Naive B cell (primary cell): ENCODE measurements around the gene PDIK1L. TPM values are rescaled to one million over a fixed set of nuclear protein-coding genes. Genes with fewer than 3 reads are reported as not detected.

ENCODE experiments used
- ATAC-seq, 2 donors: fragments of 150-1000 bp; cut with Tn5 transposase; 2 replicates each; pipeline ENCODE4 v1.10.0; 2021; ENCODE audit warnings: low read depth in 2 of 2, mild to moderate bottlenecking in 2 of 2, moderate library complexity in 2 of 2
- DNase-seq: peaks from one replicate; pipeline ENCODE4 v3.0.0; 2022
- H3K27ac Mint-ChIP-seq, 6 donors: one replicate each; pipeline ENCODE4 v1.8.0; 2020 to 2022; ENCODE audit warnings: mild to moderate bottlenecking in 6 of 6, mixed read lengths in 6 of 6, moderate library complexity in 5 of 6, inconsistent platforms in 2 of 6
- H3K27me3 Mint-ChIP-seq, 3 donors: one replicate each; pipeline ENCODE4 v1.8.0; 2021 to 2022; ENCODE audit warnings: mixed read lengths in 3 of 3, mild to moderate bottlenecking in 1 of 3
- H3K36me3 Mint-ChIP-seq, 2 donors: one replicate each; pipeline ENCODE4 v1.8.0; 2020 to 2022; ENCODE audit warnings: mixed read lengths in 2 of 2, inconsistent platforms in 1 of 2, mild to moderate bottlenecking in 1 of 2
- H3K4me1 Mint-ChIP-seq, 3 donors: one replicate each; pipeline ENCODE4 v1.8.0; 2020 to 2022; ENCODE audit warnings: mixed read lengths in 3 of 3, inconsistent platforms in 1 of 3, mild to moderate bottlenecking in 1 of 3, moderate library complexity in 1 of 3
- H3K4me3 Mint-ChIP-seq, 8 donors: one replicate each; pipeline ENCODE4 v1.8.0; 2020 to 2022; ENCODE audit warnings: mild to moderate bottlenecking in 8 of 8, mixed read lengths in 8 of 8, moderate library complexity in 8 of 8, inconsistent platforms in 2 of 8
- H3K9me3 Mint-ChIP-seq, 7 donors: one replicate each; pipeline ENCODE4 v1.8.0; 2020 to 2022; ENCODE audit warnings: mixed read lengths in 7 of 7, mild to moderate bottlenecking in 5 of 7, inconsistent platforms in 2 of 7, moderate library complexity in 1 of 7
- polyA plus RNA-seq, 6 donors: library from polyadenylated mRNA; unstranded; fragments of 300-500 nt; fragmentation: Illumina TruSeq; gene quantifications; one replicate each; pipeline ENCODE4 v1.2.3, GENCODE V29; 2021; ENCODE audit warnings: low read depth in 6 of 6

PDIK1L gene
- 1 to 10 TPM; 3.2 to 6.0 (median 4.9) TPM for polyA plus RNA-seq

- Mint-ChIP-seq H3K9me3 (no peaks in the 10 kb centered on the region), H3K36me3 (peaks cover 0 to 7% of the 10 kb centered on the region in 2 donors), H3K27me3 (no peaks in the 10 kb centered on the region), H3K27ac (peak within 1 kb of the TSS; percentile 84 to 96 (median 92)), H3K4me3 (peak within 1 kb of the TSS; percentile 84 to 96 (median 94)), H3K4me1 (peaks cover 12 to 18% (median 12%) of the 10 kb centered on the region in 3 donors)
- peak; percentile 82 to 85 for ATAC-seq
- DNase-seq: peak; percentile 89
These were observed at the start of gene PDIK1L for GRCh38 chr1:26111530-26112406. Gene PDIK1L (plus strand): TSS chr1:26111824. CDS start chr1:26114309, 2,485 bp downstream.

GRCh38 chr1:26064553-26064952, 47.1 kb upstream of the PDIK1L start:
- H3K27me3 Mint-ChIP-seq: peaks cover 29 to 57% (median 53%) of the 10 kb centered on the region in 3 donors
- no peaks in the 10 kb centered on the region for H3K4me1 Mint-ChIP-seq
- H3K27ac Mint-ChIP-seq: no peak overlapping the region
- H3K36me3 Mint-ChIP-seq: no peaks in the 10 kb centered on the region
- no peaks in the 10 kb centered on the region for H3K9me3 Mint-ChIP-seq
- DNase-seq: no peak
- ATAC-seq: no peak
- H3K4me3 Mint-ChIP-seq: no peak overlapping the region

DNA sequence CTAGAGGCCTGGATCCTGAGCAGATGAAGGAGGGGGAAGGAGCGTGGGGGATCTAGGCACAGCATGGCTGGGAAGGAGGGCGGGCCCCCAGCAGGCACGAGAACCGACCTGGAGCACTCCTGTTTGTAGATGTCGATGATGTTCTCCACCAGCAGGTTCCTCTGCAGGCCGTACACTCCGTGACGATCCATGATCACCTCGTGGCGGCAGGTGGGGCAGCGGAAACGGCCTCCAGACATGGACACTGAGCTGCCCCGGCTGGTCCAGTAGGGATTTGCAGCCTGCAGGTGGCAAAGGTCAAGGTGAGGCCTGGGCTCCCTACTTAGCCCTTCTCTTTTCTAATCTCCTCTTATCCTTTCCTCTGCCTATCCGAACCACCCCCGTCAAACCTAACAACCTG, 45.5 kb upstream of the PDIK1L start:
- no peaks in the 10 kb centered on the region for H3K4me1 Mint-ChIP-seq
- DNase-seq (no peak), ATAC-seq (no peak)
- no peaks in the 10 kb centered on the region for H3K9me3 Mint-ChIP-seq
- peaks cover 40 to 51% (median 41%) of the 10 kb centered on the region in 3 donors for H3K27me3 Mint-ChIP-seq
- H3K4me3 Mint-ChIP-seq: no peak overlapping the region
- H3K36me3 Mint-ChIP-seq: no peaks in the 10 kb centered on the region
- no peak overlapping the region for H3K27ac Mint-ChIP-seq

DNA sequence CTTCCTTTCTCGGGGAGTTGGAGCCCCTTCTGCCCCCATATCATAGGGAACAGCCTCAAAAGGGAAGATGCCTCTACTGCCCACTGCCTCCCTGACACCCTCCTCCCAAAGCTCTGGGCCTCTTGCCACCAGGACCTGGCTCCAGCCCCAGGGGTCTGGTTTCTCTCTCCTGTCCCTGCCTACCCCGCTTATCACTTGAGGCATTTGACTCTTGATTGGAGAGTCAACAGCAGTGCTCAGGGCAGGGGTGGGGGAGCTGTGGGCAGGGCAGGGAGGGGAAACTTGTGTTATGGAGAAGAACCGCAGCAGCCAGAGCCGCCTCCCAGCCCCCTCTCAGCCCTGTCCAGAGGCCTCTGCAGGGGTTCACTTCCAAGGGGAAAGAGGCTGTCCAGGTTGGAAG, 44.8 kb upstream of the PDIK1L start:
- DNase-seq (no peak), ATAC-seq (no peak)
- H3K4me1 Mint-ChIP-seq: no peaks in the 10 kb centered on the region
- no peaks in the 10 kb centered on the region for H3K9me3 Mint-ChIP-seq
- no peaks in the 10 kb centered on the region for H3K36me3 Mint-ChIP-seq
- no peak overlapping the region for H3K4me3 Mint-ChIP-seq
- H3K27me3 Mint-ChIP-seq: peaks cover 41 to 54% (median 42%) of the 10 kb centered on the region in 3 donors
- H3K27ac Mint-ChIP-seq: no peak overlapping the region

- no peaks in the 10 kb centered on the region for H3K36me3 Mint-ChIP-seq
- no peaks in the 10 kb centered on the region for H3K9me3 Mint-ChIP-seq
- no peak within 1 kb of the TSS for H3K4me3 Mint-ChIP-seq
- H3K4me1 Mint-ChIP-seq: no peaks in the 10 kb centered on the region
- DNase-seq (no peak), ATAC-seq (no peak)
- H3K27ac Mint-ChIP-seq: peak within 1 kb of the TSS in 1 of 6 donors; percentile 72
- H3K27me3 Mint-ChIP-seq: peaks cover 46 to 57% (median 48%) of the 10 kb centered on the region in 3 donors
These were observed 44.2 kb upstream of the PDIK1L start, which contains the start of gene TRIM63 for GRCh38 chr1:26067432-26067911. Gene TRIM63 (minus strand): TSS chr1:26067630. CDS start chr1:26067494, 136 bp downstream.

- peaks cover 36 to 63% (median 41%) of the 10 kb centered on the region in 3 donors for H3K27me3 Mint-ChIP-seq
- no peak overlapping the region for H3K27ac Mint-ChIP-seq
- ATAC-seq (no peak), DNase-seq (no peak)
- H3K4me1 Mint-ChIP-seq: no peaks in the 10 kb centered on the region
- H3K36me3 Mint-ChIP-seq: no peaks in the 10 kb centered on the region
- no peaks in the 10 kb centered on the region for H3K9me3 Mint-ChIP-seq
- no peak overlapping the region for H3K4me3 Mint-ChIP-seq
These were observed 41.7 kb upstream of the PDIK1L start for GRCh38 chr1:26069941-26070295.

GRCh38 chr1:26070296-26070962, 41.2 kb upstream of the PDIK1L start:
- Mint-ChIP-seq H3K27me3 (peaks cover 36 to 60% (median 41%) of the 10 kb centered on the region in 3 donors), H3K4me1 (no peaks in the 10 kb centered on the region), H3K27ac (no peak overlapping the region), H3K9me3 (no peaks in the 10 kb centered on the region), H3K4me3 (no peak overlapping the region), H3K36me3 (no peaks in the 10 kb centered on the region)
- DNase-seq (no peak), ATAC-seq (no peak)

GRCh38 chr1:26070963-26071342, 40.7 kb upstream of the PDIK1L start:
- DNase-seq: no peak
- Mint-ChIP-seq H3K36me3 (no peaks in the 10 kb centered on the region), H3K9me3 (no peaks in the 10 kb centered on the region), H3K4me3 (no peak overlapping the region), H3K27ac (no peak overlapping the region), H3K4me1 (no peaks in the 10 kb centered on the region), H3K27me3 (peaks cover 38 to 55% (median 41%) of the 10 kb centered on the region in 3 donors)
- no peak for ATAC-seq

- Mint-ChIP-seq H3K4me1 (no peaks in the 10 kb centered on the region), H3K4me3 (no peak overlapping the region), H3K27me3 (peaks cover 39 to 53% (median 41%) of the 10 kb centered on the region in 3 donors), H3K9me3 (no peaks in the 10 kb centered on the region), H3K27ac (no peak overlapping the region), H3K36me3 (no peaks in the 10 kb centered on the region)
- ATAC-seq (no peak), DNase-seq (no peak)
These were observed 39.3 kb upstream of the PDIK1L start for GRCh38 chr1:26072305-26072704.

DNA sequence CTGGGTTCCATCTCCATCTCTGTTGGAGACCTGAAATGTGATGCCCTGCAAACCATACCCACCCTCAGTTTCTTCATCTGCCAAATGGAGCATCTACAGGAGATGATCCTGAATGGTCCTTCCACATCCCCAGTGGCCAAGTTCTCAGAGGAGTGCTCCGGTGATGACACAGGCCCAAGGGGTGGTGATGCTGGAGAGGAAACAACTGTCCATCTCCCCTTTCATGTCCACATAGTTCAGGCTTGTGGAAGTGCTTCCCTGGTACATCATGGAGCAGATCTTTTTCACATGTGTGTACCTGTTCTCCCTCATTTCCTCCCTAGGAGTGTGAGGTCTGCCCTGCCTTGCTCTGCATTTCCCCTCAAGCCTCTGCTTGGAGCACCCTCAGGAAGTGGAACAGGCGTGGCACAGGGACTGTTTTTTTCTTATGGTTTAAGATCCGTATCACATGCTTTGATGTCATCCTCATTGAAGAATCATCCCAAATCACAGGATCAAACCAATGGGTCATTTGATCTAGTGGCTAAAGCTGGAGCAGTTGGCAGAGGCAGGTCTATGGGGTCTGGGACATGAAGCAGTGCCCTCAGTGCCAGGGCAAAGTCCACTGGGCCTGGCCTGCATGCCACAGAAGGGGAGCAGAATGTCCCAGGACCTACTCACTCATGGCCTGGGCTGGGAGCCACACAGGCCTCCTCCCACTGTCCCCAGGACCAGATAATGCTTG, 36.0 kb upstream of the PDIK1L start:
- H3K36me3 Mint-ChIP-seq: no peaks in the 10 kb centered on the region
- H3K4me1 Mint-ChIP-seq: no peaks in the 10 kb centered on the region
- peaks cover 16 to 40% (median 26%) of the 10 kb centered on the region in 3 donors for H3K27me3 Mint-ChIP-seq
- no peak for DNase-seq
- H3K4me3 Mint-ChIP-seq: no peak overlapping the region
- ATAC-seq: no peak
- H3K9me3 Mint-ChIP-seq: no peaks in the 10 kb centered on the region
- H3K27ac Mint-ChIP-seq: no peak overlapping the region

DNA sequence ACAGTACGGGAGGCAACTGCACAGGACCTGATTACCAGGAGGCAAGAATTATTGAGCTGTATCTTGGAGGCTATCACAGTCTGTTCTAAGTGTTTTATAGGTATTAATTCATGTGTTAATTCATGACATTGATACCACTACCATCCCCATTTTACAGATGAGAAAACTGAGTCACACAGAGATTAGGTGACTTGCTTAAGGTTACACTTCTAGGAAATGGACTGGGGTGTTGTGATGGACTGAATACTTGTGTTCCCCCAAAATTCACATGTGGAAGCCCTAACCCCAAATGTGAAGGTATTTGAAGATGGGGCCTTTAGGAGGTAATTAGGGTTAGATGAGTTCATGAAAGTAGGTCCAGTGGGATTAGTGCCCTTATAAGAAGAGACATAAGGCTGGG, 34.1 kb upstream of the PDIK1L start:
- no peaks in the 10 kb centered on the region for H3K4me1 Mint-ChIP-seq
- no peaks in the 10 kb centered on the region for H3K36me3 Mint-ChIP-seq
- ATAC-seq: no peak
- no peaks in the 10 kb centered on the region for H3K9me3 Mint-ChIP-seq
- DNase-seq: no peak
- H3K27me3 Mint-ChIP-seq: peaks cover 6 to 24% (median 17%) of the 10 kb centered on the region in 3 donors
- no peak overlapping the region for H3K4me3 Mint-ChIP-seq
- H3K27ac Mint-ChIP-seq: peak overlapping the region in 1 of 6 donors; percentile 70

DNA sequence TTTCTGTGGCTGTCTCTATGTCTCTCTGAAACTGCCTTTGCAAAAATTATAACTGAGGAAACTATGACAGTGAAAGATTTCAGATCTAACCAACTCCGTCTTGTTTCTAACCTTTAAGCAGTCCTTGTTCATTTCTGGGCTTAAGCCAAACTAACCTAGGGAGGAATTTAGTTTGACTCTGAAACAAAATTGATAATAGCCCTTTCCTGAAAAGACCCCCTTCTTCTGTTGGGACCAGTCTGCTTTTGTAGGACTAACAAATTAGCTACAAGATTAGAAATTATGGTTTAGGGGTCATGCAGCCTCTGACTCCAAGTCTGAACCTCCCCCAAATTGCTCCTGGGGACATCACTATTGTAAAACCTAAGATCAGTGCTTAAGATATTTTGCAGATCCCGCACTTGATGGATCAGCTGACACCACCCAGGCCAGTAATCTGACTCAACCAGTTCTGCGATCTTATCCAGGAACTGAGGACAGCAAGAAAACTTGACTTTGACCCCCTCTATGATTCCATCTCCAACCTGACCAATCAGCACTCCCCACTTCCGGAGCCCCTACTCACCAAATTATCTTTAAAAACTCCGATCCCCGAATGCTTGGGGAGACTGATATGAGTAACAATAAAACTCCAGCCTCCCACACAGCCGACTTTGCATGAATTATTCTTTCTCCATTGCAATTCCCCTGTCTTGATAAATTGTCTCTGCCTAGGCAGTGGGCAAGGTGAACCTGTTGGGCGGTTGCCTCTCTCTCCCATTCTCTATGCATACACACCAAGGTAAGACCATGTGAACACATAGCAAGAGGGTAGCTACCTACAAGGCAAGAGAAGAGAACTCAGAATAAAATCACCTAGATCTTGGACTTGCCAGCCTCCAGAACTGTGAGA, 33.1 kb upstream of the PDIK1L start:
- ATAC-seq: no peak
- Mint-ChIP-seq H3K9me3 (no peaks in the 10 kb centered on the region), H3K36me3 (no peaks in the 10 kb centered on the region), H3K4me3 (no peak overlapping the region), H3K27ac (peak overlapping the region in 1 of 6 donors; percentile 12), H3K27me3 (peaks cover 6 to 15% (median 13%) of the 10 kb centered on the region in 3 donors), H3K4me1 (no peaks in the 10 kb centered on the region)
- DNase-seq: no peak
